ENCODE data around the gene LPCAT2.

The LPCAT2 gene

DNA sequence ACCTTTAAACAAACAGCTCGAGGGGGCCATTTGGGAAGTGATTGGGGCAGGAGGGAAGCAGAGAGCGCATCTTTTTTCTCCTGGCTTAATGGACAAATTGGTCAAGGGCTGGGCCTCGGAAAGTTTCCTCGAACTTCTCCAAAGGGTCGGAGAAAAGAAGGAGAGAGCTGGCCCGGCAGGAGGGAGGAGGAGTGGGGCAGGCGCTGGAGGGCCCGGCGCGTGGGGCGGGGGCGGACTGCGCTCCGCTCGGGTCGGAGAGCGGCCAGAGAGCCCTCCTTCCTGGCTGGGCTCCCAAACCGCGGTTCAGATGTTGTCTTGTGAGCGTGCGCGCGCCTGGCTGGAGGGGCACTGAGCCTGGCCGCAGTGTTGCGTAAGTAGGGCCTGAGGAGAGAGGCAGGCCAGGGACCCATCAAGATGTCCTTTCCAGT lies 28.6 kb upstream of the LPCAT2 start:
- DNase-seq, result no peak

DNA sequence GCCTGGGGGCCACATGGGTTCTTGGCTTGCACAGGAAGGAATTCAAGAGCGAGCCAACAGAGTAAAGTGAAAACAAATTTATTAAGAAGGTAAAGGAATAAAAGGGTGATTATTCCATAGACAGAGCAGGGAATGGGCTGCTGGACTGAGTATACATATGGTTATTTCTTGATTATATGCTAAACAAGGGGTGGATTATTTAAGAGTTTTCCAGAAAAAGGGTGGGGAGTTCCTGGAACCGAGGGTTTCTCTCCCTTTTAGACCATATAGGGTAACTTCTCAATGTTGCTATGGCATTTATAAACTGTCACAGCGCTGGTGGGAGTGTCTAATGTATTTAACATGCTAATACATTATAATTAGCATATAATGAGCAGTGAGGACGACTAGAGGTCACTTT lies 27.8 kb upstream of the LPCAT2 start:
- no peak for DNase-seq

DNA sequence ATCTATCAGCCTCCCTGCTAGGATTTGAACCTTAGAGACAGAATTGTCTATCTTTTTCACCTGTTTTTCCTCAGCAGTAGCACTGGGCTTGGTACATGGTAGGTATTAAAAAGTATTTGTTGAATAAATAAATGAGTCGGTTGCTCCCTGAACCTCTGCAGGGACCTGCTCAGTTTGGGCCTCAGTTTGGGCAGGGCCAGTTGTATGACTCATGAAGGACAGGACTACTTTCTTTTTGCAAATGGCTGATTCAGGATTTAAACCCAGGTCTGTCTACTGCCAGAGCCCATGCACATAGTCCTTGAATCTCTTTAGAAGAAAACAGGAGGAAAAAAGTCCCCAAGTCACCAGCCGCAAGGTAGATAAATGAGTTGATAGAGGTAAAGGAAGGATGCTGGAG lies 26.8 kb upstream of the LPCAT2 start:
- DNase-seq, result no peak

DNA sequence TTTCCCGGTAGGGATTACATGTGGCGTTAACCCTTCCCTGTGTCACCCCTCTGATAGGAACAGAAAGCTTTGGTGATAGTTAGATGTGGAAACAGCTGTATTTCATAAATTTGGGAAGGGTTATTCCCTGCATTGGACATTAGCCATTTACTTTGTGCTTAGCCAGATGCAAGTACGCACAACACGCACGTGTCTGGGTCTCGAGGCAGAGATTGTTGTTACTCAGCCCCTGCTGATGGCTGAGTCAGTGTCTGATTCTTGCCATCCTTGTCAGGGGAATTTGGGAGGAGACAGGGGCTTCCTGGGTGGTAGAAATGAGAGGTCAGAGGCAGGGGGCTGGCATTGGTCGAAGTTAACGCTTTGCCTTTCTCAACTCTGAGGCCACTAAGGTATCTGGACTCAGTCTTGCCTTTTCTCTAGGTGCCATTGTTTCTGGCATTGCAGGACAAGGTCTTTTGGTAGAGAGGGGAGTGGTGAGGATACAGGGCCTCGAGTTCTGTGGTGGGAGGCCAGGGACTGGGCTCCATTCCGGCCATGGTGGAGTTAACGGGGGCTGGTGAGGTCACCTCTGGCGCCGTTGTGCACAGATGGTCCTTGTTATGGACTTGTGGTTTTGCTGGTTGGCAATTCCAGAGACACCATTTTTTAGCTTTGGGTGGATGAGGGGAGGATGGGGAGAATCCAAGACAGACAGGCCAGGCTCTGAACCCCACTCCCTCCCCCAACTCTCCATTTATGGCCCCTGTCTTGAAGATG lies 21.6 kb upstream of the LPCAT2 start:
- DNase-seq, result no peak

DNA sequence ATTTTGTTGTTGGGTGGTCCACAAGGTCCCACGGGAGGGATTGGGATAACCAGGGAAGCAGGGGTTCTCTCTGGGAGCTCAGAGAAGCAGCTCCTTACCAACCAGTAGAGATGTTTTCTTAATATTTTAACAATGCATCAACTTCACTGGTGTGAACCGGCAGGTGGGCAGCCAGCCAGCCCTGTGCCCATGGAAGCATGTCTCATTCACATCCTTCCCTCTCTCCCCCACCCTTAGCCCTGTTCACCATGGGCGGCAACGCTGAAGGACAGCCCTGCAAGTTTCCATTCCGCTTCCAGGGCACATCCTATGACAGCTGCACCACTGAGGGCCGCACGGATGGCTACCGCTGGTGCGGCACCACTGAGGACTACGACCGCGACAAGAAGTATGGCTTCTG lies 20.6 kb upstream of the LPCAT2 start:
- no peak for DNase-seq

DNA sequence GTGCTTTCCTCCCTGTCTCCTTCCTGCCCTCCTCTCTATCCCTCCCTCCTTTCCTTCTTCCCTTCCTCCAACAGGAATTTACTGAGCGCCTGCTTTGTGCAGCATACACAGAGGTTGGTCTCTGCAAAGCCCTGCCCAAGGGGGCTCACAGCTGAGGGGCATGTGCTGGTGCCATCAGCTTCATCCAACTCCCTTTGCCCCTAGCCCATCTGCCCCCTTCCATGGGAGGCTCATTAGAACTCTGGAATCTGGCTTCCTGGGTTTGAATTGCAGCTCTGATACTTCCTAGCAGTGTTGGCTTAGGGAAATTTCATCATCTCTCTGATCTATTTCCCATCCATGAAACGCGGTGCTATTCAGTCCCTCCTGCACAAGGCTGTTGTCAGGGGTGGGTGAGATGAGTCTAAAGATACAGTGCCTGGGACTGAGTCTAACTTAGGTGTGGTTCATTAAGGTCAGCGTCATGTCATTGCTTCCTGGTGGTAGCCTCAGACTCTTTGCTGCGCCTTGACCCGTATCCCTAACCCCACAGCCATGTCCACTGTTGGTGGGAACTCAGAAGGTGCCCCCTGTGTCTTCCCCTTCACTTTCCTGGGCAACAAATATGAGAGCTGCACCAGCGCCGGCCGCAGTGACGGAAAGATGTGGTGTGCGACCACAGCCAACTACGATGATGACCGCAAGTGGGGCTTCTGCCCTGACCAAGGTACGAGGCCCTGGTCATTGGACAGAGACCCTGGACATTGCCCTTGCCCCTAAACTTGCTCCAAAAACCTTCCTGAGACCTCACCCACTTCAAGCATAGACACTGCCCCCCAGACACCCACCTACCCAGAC lies 19.5 kb upstream of the LPCAT2 start:
- no peak for DNase-seq

DNA sequence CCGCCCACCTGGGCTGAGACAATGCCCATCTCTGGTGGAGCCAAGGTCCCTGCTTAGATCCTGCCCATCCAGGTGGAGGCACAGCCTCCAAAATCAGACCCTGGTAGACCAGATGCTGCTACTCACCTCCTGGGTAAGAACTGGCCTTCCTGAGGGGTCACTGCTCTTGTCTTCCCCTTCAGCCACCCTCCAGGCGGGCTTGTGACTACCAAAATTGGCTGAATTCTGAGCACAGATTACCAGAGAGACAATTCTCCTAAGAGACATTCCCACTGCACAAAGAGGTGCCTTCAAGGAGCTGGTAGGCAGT lies 19.0 kb upstream of the LPCAT2 start:
- no peak for DNase-seq

DNA sequence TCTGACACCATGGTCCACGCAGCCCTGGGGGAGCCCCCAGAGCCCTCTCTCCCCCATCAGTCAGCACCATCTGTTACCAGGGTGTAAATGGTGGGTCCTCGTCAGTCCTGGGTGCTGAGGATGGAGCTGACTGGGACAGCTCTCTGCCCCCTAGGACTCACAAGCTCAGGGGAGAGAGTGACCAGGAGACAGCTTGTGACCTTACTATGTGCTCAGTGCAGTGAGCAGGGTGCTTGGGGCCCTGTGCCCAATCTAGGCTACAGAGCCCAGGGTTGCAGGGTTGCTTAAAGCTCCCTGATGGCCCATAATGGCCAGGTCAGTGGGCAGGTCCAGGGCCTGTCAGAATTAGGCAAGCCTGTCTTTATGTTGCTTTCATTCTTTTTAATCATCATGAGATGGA lies 18.6 kb upstream of the LPCAT2 start:
- DNase-seq, result no peak

DNA sequence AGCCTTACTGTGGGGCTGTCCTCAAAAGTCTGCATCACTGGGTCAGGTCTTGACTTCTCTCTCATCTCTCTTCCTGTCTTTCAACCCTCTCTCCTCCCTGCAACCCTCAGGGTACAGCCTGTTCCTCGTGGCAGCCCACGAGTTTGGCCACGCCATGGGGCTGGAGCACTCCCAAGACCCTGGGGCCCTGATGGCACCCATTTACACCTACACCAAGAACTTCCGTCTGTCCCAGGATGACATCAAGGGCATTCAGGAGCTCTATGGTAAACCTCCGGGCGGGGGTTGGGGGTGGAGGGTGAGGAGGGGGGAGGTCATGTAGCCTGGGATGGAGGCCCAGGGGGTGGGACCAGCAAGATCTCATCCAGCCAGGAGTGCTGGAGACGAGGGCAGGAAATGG lies 17.2 kb upstream of the LPCAT2 start:
- no peak for DNase-seq

DNA sequence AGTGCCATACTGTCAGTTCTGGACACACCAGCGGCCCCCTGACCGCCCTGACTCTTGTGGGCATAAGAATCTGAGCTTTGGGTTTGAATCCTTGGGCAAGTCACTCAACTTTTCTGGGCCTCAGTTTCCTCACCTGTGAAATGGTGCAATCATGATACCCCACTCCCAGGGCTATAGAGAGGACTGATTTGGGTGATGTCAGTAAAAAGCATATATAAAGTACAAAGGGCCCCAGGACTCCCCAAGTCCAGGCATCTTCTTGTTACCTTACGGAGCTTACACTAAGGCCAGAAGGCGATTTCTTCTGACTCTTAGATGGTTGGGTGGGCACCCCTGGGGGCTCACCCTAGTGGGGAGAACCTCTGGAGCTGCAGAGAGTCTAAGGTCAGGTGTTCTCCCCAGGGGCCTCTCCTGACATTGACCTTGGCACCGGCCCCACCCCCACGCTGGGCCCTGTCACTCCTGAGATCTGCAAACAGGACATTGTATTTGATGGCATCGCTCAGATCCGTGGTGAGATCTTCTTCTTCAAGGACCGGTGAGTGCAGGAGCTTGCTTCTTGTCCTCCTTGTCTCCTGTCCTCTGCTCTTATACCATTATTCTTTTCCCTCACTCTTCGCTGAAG lies 16.0 kb upstream of the LPCAT2 start:
- no peak for DNase-seq

DNA sequence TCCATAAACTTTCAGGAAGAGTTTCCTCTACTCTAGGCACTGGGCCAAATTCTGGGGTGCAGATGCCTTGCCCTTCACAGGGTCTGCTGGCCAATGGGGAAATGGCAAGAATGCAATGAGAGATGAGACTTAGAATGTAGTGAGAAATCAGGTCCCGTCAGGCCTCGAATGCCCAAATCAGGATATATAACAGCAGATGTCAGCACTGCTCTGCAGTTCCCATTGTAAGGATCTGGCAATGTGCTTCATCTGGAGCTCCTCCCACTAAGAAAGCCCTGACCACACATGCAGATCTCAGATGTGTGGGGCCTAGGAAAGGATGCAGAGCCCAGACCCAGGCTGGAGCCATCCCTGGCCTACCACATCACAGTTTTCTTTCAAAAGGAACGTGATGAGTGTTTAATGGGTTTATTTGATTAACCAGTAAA lies 13.9 kb upstream of the LPCAT2 start:
- DNase-seq, result no peak

DNA sequence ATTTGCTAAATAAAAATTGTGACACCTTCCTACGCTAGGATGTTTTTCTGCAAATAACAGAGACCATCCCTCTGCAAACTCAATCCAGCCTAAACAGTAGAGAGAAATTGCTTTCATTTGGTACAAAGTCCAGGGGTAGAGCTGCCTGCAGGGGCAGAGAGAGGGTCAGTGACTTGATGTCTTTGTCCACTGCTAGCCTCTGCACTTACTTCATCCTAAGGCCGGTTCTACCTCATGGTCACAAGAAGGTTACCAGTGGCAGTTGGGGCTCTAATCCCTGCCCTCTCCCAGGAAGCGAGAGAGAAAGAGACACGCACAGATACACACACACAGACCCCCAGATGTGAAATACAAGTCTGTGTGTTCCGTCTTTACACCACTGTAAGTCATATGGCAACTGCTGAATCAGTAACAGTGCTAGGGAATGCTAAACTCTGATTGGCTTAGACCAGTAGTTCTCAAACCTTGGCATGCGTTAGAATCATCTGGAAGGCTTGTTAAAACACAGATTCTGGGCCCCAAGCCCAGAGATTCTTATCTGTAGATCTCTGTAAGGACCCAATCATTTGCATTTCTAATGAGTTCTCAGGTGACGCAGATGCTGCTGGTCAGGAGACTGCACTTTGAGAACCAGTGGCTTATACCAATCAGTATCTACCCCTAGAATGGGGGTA lies 13.1 kb upstream of the LPCAT2 start:
- no peak for DNase-seq

DNA sequence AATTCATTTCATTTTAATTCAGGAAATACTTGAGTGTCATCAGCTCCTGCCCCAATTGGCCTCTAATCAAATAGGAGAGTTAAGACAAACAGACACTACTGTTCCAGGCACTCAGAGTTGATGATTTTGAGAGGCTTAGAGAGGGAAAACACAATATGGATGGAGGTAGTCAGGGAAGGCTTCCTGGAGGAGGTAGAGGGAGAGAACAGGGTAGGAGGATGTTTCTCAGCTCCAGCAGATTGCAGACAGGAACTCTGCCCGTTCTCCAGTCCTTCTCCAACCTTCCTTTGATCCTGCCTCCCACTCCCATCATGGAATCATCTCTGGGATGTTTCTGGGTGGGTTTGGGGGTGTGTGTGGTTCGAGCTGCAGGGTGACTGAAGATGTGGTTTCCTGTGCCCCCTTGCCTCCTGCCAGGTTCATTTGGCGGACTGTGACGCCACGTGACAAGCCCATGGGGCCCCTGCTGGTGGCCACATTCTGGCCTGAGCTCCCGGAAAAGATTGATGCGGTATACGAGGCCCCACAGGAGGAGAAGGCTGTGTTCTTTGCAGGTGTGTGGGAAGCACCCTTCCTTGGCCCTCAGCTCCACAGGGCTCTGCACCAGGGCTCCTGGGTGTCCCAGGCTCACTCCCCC lies 12.2 kb upstream of the LPCAT2 start:
- no peak for DNase-seq

DNA sequence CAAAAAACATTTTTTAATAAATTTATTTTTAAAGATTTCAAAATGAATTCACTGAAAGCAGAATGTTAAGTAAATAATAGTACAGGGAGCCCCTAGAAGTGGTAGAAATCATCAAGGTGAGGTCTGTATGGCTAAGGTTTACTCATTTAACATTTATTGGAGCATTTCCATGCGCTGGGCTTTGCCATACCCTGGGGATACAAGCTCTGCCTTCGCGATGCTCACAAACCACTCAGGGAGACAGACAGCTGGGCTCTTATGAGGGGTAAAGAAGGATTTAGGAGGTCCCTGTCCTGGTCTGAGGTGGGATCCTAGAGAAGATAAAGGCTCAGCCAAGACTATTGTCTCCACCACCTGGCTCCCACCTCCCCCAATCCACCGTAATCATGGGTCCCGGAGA lies 11.3 kb upstream of the LPCAT2 start:
- no peak for DNase-seq

DNA sequence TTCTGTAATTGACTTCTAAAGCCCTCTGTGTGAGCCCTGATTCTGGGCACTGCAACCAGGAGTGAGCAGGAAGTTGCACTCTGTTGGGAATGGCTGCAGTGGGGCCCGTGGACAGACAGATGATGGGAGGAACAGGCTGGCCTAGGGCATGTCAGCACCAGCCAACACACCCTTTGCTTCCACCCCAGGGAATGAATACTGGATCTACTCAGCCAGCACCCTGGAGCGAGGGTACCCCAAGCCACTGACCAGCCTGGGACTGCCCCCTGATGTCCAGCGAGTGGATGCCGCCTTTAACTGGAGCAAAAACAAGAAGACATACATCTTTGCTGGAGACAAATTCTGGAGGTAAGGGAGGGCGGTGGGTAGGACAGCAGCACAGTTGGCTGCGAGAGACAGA lies 10.8 kb upstream of the LPCAT2 start:
- no peak for DNase-seq

DNA sequence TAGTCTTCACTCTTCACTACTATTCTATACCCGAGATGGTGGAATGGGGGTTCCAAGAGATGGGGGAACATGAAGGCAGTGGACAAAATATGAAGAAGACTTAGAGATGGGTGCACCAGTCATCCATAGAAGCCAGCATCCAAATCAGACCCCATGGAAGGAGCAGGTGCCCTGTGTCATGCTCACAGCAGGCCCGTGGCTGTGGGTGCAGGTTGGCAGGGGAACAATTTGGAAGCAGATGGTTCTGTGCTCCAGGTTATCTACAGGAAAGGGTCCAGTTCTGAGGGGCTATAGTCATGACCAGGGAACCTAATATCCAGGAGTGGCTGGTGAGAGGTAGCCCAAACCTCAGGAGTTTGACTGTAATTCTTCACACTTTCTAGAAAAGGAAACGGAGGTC lies 9.6 kb upstream of the LPCAT2 start:
- no peak for DNase-seq

DNA sequence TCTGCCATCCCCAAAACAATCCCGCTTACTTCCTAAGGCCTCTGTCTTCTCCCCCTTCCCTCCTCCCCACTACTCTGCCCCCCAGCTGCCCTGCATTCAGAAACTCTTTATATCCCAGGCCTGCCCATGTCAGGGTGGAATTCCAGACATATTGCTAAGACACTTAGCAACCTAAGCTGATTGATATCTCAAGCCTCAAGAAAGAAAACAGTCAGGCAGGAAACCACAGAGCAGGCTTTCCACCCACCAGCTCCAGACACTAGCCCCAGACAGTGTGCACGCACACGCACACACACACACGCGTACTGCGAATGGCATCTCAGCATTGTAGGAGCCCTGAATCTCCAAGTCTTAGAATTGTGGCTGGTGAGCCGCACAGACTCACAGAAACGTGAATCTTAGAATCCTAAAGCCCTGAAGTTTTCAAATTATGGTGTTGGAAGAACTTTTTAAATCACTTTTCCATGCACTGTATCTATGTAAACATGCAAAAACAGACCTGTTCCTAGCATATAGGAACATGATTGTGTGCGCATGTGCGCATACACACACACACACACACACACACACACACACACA lies 8.8 kb upstream of the LPCAT2 start:
- DNase-seq, result no peak

DNA sequence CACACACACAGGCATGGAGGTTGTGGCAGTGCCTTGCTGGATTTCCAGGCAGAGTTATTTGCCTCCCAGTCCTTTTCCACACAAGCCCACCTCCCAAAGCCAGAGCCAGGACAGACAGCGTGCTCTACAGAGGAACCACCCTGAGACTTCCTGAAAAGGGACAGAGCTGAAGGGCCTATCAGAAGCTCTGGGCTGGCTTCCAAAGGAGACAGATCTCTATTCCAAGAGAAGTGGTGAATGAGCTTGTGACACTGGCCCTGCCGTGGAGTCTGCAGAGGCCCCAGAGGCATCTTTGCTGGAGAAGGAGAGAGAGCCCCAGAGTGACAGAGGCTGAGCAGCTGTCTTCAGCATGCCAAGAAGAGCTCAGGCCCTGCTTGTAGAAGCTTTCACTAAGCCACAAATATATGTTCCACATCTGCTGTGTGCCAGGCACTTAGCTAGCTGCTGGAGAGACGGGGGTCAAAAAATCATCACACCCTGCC lies 8.3 kb upstream of the LPCAT2 start:
- no peak for DNase-seq

DNA sequence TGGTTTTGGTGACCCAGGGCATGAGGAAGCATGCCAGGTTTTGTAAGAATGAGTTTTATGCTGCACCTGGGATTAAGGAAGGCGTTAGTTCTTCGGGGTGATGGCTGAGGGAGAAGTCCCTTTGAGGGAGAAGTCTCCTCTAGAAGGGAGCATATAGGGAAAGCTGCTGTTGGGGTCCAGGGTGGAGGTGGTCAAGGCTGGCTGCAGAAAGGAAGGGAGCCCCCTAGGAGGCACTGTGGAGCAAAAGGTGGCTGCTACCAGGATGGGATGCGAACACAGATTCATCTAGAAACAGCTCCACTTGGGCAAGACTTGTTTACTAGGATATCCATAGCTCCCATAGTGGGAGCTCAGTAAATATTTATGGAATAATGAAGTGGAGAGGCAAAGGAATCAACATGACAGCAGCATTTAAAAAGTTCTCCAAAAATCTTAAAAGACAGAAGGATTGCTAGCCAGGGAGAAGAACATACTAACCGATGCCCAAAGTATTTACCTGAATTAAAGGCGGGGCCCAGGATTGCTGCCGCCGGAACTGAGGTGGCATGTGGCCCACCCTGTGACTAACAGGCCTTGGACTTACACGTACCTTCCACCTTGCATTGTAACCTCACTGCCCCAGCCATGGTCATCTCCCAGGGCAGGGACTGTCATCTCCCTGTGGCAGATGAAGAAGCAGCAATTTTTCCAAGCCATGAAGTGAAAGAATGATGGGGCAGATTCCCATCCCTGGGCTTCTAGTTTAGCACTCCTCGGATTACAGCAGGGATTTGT lies 7.1 kb upstream of the LPCAT2 start:
- DNase-seq, result no peak

DNA sequence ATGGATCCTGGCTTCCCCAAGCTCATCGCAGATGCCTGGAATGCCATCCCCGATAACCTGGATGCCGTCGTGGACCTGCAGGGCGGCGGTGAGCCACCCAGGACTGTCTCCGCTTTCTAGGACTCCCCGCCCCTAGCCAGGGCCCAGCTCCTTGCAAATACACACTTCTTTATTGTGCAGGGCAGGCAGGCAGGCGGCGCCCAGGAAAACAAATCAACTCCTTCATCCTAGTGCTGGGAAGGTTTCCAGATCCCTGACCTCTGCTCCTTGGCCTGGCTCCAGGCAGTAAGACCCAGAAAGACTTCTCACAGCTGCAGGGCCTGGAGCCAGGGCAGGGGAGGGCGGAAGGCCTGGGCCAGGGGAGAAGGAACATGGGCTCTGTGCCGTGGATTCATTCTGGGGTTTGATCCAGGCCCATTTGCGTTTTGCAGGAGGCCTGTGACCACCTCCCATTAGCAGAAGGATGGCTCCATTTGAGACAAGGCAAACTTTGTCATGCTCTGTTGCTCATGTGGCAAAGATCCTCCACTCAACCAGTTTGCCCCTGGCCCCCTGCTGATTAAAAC lies 6.0 kb upstream of the LPCAT2 start:
- DNase-seq, result no peak

All from activated T-cell treated with anti-CD3 and anti-CD28 coated beads for 4 hours (primary cell).